Hindlimb muscle (tissue), 1 donor: ENCODE measurements around the gene KRT32. TPM values are rescaled to one million over a fixed set of nuclear protein-coding genes. Genes with fewer than 3 reads are reported as not detected.
"Not testable (repeated sequence)": the region's sequence is repeated elsewhere in the genome, so short reads cannot be mapped to it uniquely, and the experiment has no call there.

ENCODE experiments used
- DNase-seq: peaks from one replicate; pipeline ENCODE4 v3.0.0-alpha.2; 2013
- polyA plus RNA-seq: library from polyadenylated mRNA; unstranded; fragments of 120-200 nt; gene quantifications from one replicate; pipeline ENCODE4 v1.2.1, GENCODE V29; 2013; ENCODE audit not compliant: insufficient read length

The KRT32 gene
- polyA plus RNA-seq, 1 donor = not detected

DNA sequence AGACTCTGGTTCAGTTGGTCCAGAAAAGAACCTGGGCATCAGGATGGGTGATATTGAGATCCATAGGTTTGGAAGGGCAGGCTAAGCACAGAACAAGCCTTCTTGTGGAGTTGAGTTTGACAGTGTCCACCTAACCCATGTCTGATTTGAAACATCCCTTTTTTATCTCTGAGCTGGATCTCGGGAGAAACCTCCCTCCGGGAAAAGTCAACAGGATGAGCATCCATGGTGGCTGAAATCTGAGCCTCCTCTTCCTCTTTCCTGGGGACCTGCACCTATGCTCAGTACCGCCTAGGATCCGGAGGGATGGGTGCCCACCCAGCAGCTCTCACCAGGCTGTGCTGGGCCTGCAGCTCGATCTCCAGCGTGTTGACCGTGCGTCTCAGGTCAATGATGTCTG is 3.4 kb downstream of the KRT32 start:
- DNase-seq = no peak

DNA sequence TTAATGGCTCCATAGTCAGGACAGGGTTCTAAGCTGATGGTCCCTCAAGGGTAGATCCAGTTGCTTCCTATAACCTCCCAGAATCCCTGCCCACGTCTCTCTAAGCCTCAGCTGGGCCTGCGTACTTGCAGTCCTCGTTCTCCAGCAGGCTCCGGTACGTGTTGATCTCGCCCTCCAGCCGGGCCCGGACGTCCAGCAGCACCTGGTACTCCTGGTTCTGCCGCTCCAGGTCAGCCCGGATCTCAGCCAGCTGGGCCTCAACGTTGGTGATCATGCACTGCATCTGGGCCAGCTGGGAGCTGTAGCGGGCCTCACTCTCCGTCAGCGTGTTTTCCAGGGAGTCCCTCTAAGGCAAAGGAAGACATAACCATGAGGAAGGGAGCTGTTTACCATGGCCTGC is 4.5 kb downstream of the KRT32 start:
- DNase-seq = no peak

DNA sequence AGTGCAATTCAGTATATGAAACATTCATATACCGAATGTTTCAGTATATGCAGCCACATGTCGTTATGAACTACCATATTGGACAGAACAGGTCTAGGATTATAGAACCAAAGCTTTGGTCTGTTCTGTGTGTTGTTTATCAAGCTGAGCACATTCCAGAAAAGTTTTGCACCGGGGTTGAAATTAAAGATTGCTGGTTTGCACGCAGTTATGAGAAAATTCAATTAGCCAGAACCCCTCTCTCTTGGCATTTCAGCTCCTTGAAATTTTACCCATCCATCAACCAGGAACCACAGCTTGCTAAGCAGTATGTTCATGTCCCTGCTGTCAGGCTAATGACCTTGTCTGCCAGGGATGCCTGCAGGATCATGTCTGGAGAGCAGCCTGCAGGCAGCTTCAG is 9.5 kb downstream of the KRT32 start:
- DNase-seq = no peak

DNA sequence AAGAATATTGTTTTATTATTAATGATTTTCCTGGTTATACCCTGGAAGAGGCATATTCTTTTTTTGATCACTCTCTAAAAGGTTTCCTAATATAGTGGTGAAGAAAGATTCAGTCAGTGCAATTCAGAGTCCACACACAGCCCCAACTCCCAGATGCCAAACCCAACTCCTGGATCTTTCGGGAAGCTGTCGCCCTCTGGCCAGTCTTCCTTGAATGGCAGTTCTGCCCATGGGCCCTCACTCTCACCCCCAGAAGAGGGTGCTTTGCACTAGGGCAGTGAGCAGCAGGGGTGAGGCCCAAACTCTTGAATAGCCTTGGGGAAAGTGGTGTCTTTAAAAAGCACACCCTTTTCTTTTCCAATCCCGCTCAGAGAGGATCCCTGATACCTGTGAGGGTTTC is 11.0 kb downstream of the KRT32 start:
- no peak for DNase-seq

DNA sequence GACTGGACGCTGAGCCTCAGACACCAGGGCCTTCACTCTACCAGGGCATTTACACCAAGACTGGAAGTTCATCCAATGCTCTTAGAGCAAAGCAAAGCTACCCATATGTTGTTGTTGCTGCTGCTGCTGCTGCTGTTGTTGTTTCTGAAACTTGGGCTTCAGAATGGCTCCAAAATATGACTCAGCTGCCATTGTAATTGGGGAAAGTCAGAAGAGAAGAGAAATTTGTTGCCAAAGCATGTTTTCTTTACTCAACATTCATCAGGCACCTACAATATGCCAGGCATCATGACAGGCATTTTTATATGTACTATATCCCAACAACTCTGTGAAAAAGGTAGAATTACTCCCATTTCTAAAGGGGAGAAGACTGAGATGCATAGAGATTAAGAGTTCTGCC is 11.9 kb downstream of the KRT32 start:
- DNase-seq = no peak

DNA sequence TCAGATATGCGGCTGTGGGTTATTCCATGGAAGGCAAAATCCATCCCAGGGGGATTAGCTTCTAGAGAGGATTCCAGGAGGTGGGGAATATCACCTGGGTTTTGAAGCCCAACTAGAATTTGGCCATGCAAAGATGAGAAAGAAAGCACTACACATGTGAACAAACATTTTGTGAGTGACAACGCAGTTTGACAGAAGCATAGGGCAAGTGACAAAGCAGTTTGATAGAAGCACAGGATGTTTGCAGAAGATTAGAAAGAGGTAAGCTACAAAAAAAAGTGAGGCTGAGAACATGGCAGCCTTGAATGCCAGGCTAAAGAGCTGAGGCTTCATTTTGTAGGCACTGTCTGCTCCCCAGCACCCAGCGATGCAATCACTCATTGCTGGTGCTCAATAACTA is 14.1 kb downstream of the KRT32 start:
- no peak for DNase-seq

DNA sequence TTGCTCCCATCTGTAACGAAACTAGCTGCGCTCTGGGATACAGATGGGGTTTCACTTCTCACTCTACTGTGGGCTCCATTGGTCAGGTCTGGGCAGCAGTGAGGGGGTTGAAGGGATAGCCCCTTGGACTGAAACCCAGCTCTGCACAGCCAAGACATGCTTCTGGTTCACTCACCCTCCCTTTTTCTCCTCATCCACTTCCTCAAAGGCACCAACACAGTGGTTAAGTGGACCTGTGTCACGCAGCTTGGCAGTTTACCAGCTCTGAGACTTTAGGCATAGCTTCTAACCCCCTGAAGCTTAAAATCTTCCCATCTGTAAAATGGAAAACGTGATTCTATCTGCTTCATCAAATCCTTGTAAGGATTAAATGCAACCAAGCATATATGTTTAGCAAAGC is 14.9 kb downstream of the KRT32 start:
- DNase-seq = no peak

DNA sequence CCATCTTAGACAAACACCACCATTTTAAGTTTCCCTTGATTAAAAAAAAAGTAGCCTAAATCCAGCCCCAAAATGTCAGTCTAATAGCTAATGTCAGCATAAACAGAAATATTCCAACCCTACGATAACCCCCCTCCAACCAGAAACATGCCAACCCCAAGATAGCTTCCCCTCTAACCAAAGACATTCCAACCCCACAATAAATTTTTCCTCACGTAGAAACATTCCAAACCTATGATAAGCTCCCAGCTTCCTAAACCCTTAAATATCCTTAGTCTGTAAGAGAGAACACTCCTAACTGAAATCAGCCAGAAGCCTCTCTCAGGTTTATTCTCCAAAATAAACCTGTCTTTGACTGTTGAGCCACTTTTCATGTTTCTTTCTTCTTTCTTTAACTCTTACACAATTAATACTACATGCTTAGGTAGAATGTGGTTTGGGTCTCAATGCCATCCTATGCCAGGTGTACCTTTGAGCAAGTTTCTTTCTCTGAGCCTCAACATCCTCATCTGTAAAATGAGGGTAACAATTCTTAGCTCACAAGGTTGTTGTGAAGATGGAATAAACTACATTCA is 15.9 kb downstream of the KRT32 start:
- DNase-seq = no peak

DNA sequence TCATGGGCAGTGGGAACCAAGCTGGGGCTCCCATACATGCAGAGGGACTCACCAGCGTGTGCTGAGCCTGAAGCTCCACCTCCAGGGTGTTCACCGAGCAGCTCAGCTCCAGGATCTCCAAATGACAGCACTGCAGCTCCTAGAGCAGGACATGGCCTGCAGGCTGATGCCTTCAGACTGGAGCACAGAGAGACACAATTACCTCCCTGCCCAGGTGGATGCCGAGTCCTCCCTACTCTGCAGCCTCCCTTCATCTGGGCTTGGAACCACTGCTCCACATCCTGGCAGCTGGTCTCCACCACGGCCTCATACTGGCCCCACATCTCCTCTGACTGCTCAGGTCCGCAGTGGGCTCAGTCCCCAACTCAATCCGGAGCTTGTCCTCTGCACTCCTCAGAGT is 18.2 kb downstream of the KRT32 start:
- DNase-seq = no peak

DNA sequence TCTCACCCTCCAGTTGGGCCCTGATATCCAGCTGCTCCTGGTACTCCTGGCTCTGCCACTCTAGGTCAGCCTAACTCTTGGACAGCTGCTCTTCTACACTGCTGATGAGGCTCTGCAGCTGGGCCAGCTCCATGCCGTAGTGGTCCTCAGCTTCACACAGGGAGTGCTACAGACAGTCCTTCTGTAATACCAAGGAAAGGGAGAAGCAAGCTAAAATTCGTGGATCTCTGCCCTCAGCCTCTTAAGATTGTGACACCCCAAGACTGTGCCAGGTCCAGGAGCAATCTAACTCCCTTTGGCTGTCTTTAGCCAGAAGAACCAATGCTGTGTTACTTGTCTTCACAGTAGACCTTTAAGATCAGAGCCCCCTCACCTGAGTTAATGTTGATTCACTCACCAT is 18.7 kb downstream of the KRT32 start:
- no peak for DNase-seq

DNA sequence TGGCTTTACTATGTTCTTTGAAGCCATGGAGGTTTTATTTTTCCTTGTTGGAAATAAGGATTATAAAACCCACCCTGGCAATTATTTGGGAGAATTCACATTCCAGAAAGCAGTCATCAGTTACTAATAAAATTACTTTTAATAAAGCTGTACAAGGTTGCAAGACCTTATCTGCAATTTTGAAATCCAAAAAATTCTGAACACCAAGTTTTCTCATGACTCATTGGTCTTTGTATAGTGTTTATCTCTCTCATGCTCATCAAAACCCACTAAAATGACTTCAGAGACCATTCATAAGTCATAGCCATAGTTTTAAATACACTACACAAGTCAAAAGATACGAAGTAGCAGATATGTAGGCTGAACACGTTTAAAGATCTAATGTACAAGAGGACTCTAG is 20.4 kb downstream of the KRT32 start:
- DNase-seq = no peak

DNA sequence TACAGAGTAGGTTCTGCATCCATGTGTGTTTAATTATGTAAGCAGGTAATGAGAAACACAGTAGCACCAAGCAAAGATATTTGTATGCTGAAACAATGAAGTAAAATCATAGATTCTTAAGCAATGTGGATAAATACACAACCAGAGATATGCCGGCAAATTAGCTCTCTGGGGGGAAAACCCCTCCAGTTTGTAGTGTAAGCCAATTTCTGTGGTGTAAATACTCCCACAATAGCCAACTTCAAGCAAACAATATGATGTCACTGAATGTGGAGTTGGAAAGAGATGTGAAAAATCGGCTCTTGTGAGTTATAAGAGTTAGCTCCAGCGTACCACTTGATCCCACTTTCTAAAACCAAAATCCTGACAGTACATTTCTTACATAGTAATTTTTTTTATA is 22.5 kb downstream of the KRT32 start:
- DNase-seq = no peak

DNA sequence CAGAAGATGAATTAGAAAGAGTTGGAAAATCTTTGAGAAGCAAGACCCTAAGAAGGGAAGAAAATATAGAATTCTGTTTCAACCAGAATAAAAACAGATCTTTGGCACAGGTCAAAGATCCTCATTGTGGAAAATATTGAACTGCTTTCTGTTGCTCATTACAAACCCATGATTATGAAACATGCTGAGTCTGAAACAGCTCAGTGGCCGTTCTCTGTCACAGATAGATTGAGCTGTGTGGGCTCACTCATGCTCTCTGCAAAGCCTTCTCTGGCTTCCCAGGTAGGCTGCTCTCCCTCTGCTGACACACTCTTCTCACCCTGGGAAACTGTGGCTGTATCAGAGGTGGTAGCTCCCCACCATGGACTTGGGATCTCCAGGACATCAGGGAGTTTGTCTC is 23.0 kb downstream of the KRT32 start:
- DNase-seq = no peak

DNA sequence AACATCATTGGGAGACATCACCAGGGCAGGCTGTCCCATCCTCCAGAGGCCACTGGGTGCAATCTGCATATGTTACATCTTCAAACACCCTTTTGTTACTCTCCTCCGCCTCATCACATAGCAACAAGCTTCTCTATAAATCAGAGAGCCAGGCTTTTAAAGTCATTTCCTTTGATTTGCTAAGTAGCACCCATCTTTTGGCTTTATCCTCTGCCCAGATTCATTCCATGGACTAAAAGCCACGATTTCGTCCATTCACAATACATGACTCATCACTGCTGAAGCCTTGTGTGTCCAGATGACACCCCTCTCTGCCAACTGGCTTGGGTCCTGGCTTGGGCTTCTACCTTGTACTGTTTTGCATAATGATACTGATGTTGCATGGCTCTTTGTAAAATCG is 24.4 kb downstream of the KRT32 start:
- no peak for DNase-seq

DNA sequence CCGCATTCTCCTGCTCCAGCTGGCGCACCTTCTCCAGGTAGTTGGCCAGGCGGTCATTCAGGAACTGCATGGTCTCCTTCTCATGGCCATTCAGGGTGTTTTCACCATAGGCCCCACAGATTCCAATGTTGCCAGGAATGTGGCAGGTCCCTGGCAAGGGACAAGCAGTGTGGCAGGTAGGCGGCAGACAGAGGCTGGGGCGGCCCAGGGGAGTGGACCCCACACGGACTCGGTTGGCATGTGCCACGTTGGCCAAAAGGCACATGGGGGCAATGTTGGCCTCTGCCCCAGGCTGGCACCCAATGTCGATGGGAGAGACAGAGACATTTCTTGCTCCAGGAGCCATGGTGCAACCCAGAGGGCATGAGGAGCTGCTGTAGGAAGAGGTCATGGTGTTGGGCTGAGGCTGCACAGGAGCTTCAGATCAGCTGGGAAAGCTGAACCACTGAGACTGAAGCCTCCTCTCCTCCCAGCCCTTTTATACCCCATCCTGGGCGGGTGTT is 26.6 kb downstream of the KRT32 start, which contains the start of gene KRT38:
Gene KRT38 (minus strand): TSS at position 453 of the 503 bp plus-strand sequence. CDS start 62 bp downstream, at position 391.
- DNase-seq = no peak

DNA sequence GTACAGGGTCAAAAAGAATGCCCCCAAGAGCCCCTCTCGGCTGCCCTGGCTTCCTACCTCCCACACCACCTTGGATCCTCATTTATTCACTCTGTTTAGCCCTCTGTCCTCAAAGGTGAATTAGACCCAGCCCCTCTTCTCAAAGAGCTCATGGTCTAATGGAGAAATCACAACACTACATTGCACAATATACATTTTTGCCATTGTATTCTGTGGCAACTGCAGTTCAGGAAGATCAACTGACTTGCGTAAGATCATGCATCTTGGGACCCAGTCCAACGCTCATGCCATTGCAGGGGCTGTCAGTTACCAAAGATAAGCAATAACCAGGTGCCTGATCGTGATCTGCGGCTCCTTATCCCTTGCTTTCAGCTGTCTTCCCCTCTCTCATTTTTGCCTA is 27.8 kb downstream of the KRT32 start:
- DNase-seq = no peak

DNA sequence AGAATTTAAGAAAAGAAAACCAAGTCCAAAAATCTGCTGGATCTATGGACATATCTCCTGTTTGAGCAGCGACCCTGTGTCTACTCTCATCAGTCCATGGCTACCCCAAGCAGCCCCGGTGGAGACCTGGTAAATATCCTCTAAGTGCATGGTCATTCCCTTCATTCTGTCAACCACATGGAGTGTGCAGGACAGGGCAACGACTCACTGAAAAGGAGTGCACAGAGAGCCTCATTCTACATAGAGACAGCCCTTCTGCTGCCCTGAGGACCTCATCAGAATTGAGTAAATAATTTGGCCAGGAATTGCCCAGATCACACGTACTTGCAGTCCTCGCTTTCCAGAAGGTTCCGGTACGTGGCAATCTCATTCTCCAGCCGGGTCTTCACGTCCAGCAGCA is 29.4 kb downstream of the KRT32 start:
- no peak for DNase-seq

DNA sequence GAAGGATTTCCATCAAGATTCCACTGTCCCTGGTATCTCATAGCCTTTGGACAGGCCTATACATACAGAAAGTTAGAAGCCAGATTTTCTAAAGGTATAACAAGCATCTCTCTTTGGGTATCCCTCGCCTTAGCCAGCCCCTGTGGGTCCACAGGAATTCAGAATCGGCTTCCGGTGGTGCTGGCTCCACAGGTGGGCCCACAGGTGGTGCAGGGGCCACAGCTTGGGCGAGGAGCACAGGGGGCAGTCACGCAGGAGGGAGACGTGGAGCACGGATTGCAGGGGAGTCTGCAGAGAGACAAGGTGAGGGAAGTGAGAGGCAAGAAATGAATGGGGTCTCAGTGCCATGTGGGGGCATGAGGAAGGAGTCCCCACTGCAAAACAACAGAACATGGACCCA is 29.9 kb downstream of the KRT32 start:
- no peak for DNase-seq

DNA sequence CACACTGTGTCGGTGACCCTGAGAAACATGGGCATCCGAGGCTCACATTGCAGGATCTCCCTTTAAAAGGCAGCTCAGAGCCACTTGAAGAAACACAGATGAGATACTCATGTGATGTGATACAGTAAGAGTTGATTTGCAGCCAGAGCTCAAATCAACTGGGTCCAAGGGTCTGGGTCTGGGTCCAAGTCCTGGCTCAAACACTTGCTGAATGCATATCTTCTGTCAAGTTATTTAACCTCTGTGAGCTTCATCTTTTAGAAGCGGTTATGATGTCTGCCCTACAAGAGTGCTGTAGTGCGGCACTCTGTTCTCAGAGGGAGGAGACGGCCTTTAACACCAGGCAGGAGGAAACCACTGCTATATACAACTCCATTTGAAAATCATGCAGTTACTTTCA is 32.8 kb downstream of the KRT32 start:
- DNase-seq = no peak

DNA sequence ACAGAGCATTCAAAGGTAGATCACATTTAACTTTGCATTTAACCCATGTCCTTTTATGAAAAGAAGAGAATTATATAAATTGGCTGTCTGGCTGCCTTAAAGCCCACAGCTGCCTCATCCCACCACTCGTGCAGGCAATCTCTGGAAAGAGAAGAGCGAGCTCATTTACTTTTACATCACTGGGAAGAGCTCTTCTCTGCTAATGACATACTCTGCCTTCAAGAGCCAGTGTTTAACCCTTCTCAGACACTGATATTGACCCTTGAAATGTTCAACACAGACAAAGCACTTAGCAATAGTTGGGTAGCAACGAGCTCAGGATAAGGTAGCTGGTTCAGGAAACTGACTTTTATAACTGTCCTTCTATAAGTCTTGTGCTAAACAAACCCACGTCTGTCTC is 33.2 kb downstream of the KRT32 start:
- no peak for DNase-seq

DNA sequence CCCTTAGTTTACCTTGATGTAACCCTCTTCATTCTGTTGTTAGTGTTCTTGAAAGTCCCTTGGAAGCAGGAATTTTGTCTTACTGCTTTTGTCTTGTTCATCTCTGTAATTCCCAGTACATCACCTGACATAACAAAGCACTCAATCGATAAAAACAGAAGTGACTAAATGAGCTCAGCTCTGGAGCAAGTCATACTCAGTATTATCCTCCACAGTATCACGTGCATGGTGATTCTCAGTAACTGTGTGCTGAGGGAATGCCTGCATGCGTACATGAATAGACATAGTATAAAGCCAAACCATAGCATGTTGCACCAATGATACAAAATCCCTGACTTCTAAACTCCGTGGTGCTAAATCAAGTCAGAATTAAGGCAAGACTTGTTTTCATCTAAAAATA is 33.6 kb downstream of the KRT32 start:
- no peak for DNase-seq

DNA sequence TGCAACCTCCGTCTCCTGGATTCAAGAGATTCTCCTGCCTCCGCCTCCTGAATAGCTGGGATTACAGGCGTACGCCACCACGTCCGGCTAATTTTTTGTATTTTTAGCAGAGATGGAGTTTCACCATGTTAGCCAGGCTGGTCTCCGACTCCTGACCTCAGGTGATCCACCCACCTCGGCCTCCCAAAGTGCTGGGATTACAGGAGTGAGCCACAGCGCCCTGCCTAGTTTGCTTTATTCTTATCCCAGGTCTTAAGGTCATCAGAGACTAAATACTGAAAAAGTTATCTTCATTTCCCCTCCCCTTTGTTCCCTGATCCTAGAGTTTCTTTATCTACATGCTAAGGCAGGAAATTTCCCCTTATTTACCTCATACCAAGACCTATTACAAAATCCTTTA is 36.8 kb downstream of the KRT32 start:
- not testable (repeated sequence) for DNase-seq

DNA sequence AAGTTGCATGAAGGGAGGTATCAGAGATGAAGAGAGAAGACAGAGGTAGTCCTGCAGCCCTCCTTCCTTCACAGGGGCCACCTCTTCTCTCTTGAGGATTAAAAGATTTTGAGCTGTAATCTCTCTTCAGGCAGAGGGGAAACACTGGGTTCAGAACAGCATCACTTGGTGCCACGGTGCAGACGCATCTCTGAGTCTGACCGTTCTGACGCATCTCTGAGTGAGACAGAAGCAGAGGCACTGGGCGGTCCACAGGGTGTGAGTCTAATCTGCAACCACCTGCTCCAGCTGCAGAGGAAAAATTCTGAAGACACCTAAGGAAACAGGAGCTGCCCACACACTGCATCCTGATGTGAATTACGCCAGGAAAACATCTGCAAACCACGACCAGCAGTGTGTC is 37.5 kb downstream of the KRT32 start:
- no peak for DNase-seq

DNA sequence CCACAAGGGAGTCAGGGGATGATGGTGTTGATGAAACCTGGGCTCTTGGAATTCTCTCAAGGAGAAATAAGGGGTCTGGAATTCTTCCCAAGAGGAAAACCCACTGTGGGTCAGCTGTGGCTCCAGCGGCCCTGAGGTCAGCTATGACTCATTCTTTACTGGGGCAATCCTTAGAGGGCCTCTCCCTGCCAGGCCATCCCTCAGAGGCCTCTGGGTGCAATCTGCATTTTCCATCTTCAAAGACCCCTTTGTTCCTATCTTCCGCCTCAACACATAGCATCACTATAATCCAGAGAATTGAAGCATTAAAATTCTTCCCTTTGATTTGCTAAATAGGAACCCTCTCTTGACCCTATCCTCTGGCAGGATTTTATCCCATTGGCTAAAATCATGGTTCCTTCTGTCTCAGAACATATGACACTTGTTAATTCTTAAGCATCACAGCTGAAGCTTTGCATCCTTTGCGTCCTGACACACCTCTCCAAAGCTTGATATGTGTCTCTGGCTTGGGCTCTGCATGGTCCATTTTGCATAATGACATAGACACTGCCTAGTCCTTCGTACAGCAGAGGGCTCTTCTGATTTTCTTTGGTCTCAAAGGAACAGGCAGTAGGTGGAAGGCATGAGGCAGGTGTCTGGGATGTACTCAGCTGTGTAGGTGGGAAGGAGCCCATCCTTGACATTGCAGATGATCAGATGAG is 38.4 kb downstream of the KRT32 start:
- no peak for DNase-seq
